HL-60 (cell line): ENCODE results near the gene EXOC6B.

Experiments used
- DNase-seq, 2 experiments: peaks; one replicate each; pipeline ENCODE4 v3.0.0-alpha.2; 2010 to 2020; ENCODE audit warnings: low read depth in 1 of 2, low spot score in 1 of 2
- H3K27ac ChIP-seq: fragments of 250-450 bp; sonication (Bioruptor Pico); replicated peaks from 2 replicates; pipeline ENCODE4 v1.5.1; 2020; ENCODE audit warnings: mild to moderate bottlenecking, moderate library complexity
- H3K27me3 ChIP-seq: fragments of 250-450 bp; sonication (Bioruptor Pico); 2 replicates; pipeline ENCODE4 v1.5.1; 2021; ENCODE audit warnings: mild to moderate bottlenecking, moderate library complexity; ENCODE audit not compliant: insufficient read depth, poor library complexity, severe bottlenecking
- H3K4me3 ChIP-seq: replicated peaks from 2 replicates; pipeline ENCODE4 v1.5.1; 2011; ENCODE audit warnings: mild to moderate bottlenecking, control low read depth, low read length; ENCODE audit not compliant: insufficient read depth
- GABPA ChIP-seq: IDR thresholded peaks from 2 replicates; pipeline ENCODE4 v1.6.1; 2012; ENCODE audit warnings: low read depth
- POLR2AphosphoS5 ChIP-seq: IDR thresholded peaks from 2 replicates; pipeline ENCODE4 v1.6.1; 2012; ENCODE audit warnings: low read depth
- REST ChIP-seq: IDR thresholded peaks from 2 replicates; pipeline ENCODE4 v1.6.1; 2012; ENCODE audit warnings: low read depth; ENCODE audit not compliant: insufficient replicate concordance
- SPI1 ChIP-seq: IDR thresholded peaks from 2 replicates; pipeline ENCODE4 v1.6.1; 2012; ENCODE audit warnings: low read depth, mild to moderate bottlenecking, borderline replicate concordance
- TF ChIP-seq, protein P1 (sequence below): IDR thresholded peaks from one replicate; pipeline ENCODE4 v1.5.1; 2011; ENCODE audit warnings: low read length, control low read depth, inconsistent platforms; ENCODE audit not compliant: insufficient read depth

The EXOC6B gene

GRCh38 chr2:72674982-72675915 lies 150.6 kb downstream of the EXOC6B start:
- Histone ChIP-seq H3K27me3 (no peaks in the 10 kb centered on the region), H3K4me3 (no peak overlapping the region), H3K27ac (no peak overlapping the region)
- no peak for TF ChIP-seq REST
- no peak for TF ChIP-seq GABPA
- TF ChIP-seq SPI1, result no peak
- TF ChIP-seq, protein P1, sequence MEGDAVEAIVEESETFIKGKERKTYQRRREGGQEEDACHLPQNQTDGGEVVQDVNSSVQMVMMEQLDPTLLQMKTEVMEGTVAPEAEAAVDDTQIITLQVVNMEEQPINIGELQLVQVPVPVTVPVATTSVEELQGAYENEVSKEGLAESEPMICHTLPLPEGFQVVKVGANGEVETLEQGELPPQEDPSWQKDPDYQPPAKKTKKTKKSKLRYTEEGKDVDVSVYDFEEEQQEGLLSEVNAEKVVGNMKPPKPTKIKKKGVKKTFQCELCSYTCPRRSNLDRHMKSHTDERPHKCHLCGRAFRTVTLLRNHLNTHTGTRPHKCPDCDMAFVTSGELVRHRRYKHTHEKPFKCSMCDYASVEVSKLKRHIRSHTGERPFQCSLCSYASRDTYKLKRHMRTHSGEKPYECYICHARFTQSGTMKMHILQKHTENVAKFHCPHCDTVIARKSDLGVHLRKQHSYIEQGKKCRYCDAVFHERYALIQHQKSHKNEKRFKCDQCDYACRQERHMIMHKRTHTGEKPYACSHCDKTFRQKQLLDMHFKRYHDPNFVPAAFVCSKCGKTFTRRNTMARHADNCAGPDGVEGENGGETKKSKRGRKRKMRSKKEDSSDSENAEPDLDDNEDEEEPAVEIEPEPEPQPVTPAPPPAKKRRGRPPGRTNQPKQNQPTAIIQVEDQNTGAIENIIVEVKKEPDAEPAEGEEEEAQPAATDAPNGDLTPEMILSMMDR, result no peak
- no peak for TF ChIP-seq POLR2AphosphoS5
- DNase-seq, result no peak

DNA sequence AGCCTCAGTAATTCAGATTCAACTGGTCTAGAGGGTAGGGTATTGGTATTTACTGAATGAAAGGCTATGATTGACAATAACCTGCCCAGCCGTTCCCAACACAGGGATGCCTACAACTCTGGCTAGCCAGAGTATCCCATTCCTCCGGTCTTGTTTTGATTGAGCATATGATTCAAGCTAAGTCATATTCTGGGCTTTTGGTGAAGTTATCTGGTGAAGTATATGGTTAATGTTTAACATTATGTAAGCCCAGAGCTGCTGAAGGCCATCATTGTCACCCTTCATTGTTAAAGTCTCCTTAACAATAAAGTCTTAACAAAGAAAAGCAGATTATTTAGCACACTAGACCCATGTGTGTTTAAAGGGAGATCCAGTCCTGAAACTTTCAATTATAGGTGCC lies 152.6 kb downstream of the EXOC6B start:
- no peak for TF ChIP-seq POLR2AphosphoS5
- no peak for TF ChIP-seq SPI1
- no peak for TF ChIP-seq REST
- no peak for TF ChIP-seq GABPA
- no peak overlapping the region for H3K27ac ChIP-seq
- H3K4me3 ChIP-seq, result no peak overlapping the region
- H3K27me3 ChIP-seq, result no peaks in the 10 kb centered on the region
- no peak for DNase-seq

DNA sequence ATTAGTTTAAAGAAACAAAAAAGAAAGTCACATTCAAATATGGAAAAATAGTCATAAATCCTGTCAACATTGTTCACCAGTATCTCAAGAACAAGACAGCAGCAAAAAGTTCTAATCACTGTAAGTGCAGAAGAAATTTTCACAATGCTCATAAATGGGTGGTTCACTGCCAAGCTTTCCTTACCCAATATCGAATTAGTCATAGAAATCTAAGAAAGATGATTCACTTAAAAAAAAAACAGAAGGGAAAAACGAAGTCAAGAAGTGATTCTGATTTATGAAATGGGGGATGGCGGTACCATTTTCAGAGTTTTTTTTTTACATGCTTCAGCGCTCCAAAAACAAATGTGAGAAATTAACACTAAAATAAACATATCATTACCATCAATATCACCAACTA lies 156.7 kb downstream of the EXOC6B start:
- H3K27me3 ChIP-seq, result no peaks in the 10 kb centered on the region
- no peak for DNase-seq
- no peak overlapping the region for H3K4me3 ChIP-seq
- no peak for TF ChIP-seq POLR2AphosphoS5
- no peak for TF ChIP-seq GABPA
- TF ChIP-seq REST, result no peak
- TF ChIP-seq SPI1, result no peak
- TF ChIP-seq, protein P1, result no peak
- H3K27ac ChIP-seq, result no peak overlapping the region
